ENCODE measurements around the gene GPR160. TPM values are rescaled to one million over a fixed set of nuclear protein-coding genes. Genes with fewer than 3 reads are reported as not detected.

Gene GPR160
- polyA plus RNA-seq, 1 donor from 2014 or later: 4.0 TPM

GRCh38 chr3:170046269-170047132 lies 8.7 kb downstream of the GPR160 start:
- Histone ChIP-seq H3K4me2 (ENCODE audit: low read length) (no peak overlapping the region), H4K20me1 (ENCODE audit: insufficient read depth) (no peaks in the 10 kb centered on the region), H3K36me3 (ENCODE audit: insufficient read depth, low read length) (no peaks in the 10 kb centered on the region), H3K4me3 (ENCODE audit: low read length) (no peak overlapping the region), H3K9me2 (ENCODE audit: insufficient read depth, low read length) (no peaks in the 10 kb centered on the region), H3K27ac (ENCODE audit: low read length) (no peak overlapping the region), H3K9ac (ENCODE audit: low read length) (no peak overlapping the region), H2AFZ (ENCODE audit: low read depth, low read length) (no peak overlapping the region), H3F3A (ENCODE audit: insufficient read depth, low read length, poor library complexity, severe bottlenecking) (no peaks in the 10 kb centered on the region), H3K79me2 (replicated peaks; ENCODE audit: insufficient read depth, low read length) (no peaks in the 10 kb centered on the region), H3K27me3 (ENCODE audit: insufficient read depth, low read depth, low read length) (no peaks in the 10 kb centered on the region), H3K9me3 (ENCODE audit: low read length) (no peaks in the 10 kb centered on the region)
- no peak for TF ChIP-seq SMC3 (conservative IDR thresholded peaks at IDR 0.05; ENCODE audit: poor library complexity)
- TF ChIP-seq EZH2 (IDR thresholded peaks at IDR 0.05; ENCODE audit: borderline replicate concordance, insufficient read depth, low read length, poor library complexity, severe bottlenecking): no peak
- TF ChIP-seq, protein P1, sequence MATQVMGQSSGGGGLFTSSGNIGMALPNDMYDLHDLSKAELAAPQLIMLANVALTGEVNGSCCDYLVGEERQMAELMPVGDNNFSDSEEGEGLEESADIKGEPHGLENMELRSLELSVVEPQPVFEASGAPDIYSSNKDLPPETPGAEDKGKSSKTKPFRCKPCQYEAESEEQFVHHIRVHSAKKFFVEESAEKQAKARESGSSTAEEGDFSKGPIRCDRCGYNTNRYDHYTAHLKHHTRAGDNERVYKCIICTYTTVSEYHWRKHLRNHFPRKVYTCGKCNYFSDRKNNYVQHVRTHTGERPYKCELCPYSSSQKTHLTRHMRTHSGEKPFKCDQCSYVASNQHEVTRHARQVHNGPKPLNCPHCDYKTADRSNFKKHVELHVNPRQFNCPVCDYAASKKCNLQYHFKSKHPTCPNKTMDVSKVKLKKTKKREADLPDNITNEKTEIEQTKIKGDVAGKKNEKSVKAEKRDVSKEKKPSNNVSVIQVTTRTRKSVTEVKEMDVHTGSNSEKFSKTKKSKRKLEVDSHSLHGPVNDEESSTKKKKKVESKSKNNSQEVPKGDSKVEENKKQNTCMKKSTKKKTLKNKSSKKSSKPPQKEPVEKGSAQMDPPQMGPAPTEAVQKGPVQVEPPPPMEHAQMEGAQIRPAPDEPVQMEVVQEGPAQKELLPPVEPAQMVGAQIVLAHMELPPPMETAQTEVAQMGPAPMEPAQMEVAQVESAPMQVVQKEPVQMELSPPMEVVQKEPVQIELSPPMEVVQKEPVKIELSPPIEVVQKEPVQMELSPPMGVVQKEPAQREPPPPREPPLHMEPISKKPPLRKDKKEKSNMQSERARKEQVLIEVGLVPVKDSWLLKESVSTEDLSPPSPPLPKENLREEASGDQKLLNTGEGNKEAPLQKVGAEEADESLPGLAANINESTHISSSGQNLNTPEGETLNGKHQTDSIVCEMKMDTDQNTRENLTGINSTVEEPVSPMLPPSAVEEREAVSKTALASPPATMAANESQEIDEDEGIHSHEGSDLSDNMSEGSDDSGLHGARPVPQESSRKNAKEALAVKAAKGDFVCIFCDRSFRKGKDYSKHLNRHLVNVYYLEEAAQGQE (IDR thresholded peaks at IDR 0.05; ENCODE audit: borderline replicate concordance): no peak
- no peak for TF ChIP-seq TAF1 (IDR thresholded peaks at IDR 0.05; ENCODE audit: low read depth)
- TF ChIP-seq EP300 (conservative IDR thresholded peaks at IDR 0.05; ENCODE audit: poor library complexity, severe bottlenecking): no peak
- TF ChIP-seq, protein P2, sequence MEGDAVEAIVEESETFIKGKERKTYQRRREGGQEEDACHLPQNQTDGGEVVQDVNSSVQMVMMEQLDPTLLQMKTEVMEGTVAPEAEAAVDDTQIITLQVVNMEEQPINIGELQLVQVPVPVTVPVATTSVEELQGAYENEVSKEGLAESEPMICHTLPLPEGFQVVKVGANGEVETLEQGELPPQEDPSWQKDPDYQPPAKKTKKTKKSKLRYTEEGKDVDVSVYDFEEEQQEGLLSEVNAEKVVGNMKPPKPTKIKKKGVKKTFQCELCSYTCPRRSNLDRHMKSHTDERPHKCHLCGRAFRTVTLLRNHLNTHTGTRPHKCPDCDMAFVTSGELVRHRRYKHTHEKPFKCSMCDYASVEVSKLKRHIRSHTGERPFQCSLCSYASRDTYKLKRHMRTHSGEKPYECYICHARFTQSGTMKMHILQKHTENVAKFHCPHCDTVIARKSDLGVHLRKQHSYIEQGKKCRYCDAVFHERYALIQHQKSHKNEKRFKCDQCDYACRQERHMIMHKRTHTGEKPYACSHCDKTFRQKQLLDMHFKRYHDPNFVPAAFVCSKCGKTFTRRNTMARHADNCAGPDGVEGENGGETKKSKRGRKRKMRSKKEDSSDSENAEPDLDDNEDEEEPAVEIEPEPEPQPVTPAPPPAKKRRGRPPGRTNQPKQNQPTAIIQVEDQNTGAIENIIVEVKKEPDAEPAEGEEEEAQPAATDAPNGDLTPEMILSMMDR (IDR thresholded peaks at IDR 0.05; ENCODE audit: poor library complexity, severe bottlenecking): no peak
- no peak for TF ChIP-seq MXI1 (conservative IDR thresholded peaks at IDR 0.05; ENCODE audit: poor library complexity, severe bottlenecking)
- no peak for TF ChIP-seq RAD21 (conservative IDR thresholded peaks at IDR 0.05)

GRCh38 chr3:170047133-170047404 lies 9.3 kb downstream of the GPR160 start:
- no peak overlapping the region for H3K4me3 ChIP-seq (ENCODE audit: low read length)
- H3K4me2 ChIP-seq (ENCODE audit: low read length): no peak overlapping the region
- H3K9me3 ChIP-seq (ENCODE audit: low read length): no peaks in the 10 kb centered on the region
- no peak overlapping the region for H3K9ac ChIP-seq (ENCODE audit: low read length)
- no peaks in the 10 kb centered on the region for H3K36me3 ChIP-seq (ENCODE audit: insufficient read depth, low read length)
- no peak overlapping the region for H2AFZ ChIP-seq (ENCODE audit: low read depth, low read length)
- no peaks in the 10 kb centered on the region for H3F3A ChIP-seq (ENCODE audit: insufficient read depth, low read length, poor library complexity, severe bottlenecking)
- H3K9me2 ChIP-seq (ENCODE audit: insufficient read depth, low read length): no peaks in the 10 kb centered on the region
- TF ChIP-seq, protein P2 (IDR thresholded peaks at IDR 0.05; ENCODE audit: poor library complexity, severe bottlenecking): no peak
- TF ChIP-seq, protein P1 (IDR thresholded peaks at IDR 0.05; ENCODE audit: borderline replicate concordance): no peak
- TF ChIP-seq SMC3 (conservative IDR thresholded peaks at IDR 0.05; ENCODE audit: poor library complexity) (no peak), EZH2 (IDR thresholded peaks at IDR 0.05; ENCODE audit: borderline replicate concordance, insufficient read depth, low read length, poor library complexity, severe bottlenecking) (no peak), RAD21 (conservative IDR thresholded peaks at IDR 0.05) (no peak), TAF1 (IDR thresholded peaks at IDR 0.05; ENCODE audit: low read depth) (no peak), POLR2AphosphoS5 (IDR thresholded peaks at IDR 0.05) (no peak), EP300 (conservative IDR thresholded peaks at IDR 0.05; ENCODE audit: poor library complexity, severe bottlenecking) (no peak), MXI1 (conservative IDR thresholded peaks at IDR 0.05; ENCODE audit: poor library complexity, severe bottlenecking) (no peak)
- H4K20me1 ChIP-seq (ENCODE audit: insufficient read depth): no peaks in the 10 kb centered on the region
- no peaks in the 10 kb centered on the region for H3K27me3 ChIP-seq (ENCODE audit: insufficient read depth, low read depth, low read length)
- no peaks in the 10 kb centered on the region for H3K79me2 ChIP-seq (replicated peaks; ENCODE audit: insufficient read depth, low read length)
- H3K27ac ChIP-seq (ENCODE audit: low read length): no peak overlapping the region
